ENCODE results near the gene KCNQ2.

DNA sequence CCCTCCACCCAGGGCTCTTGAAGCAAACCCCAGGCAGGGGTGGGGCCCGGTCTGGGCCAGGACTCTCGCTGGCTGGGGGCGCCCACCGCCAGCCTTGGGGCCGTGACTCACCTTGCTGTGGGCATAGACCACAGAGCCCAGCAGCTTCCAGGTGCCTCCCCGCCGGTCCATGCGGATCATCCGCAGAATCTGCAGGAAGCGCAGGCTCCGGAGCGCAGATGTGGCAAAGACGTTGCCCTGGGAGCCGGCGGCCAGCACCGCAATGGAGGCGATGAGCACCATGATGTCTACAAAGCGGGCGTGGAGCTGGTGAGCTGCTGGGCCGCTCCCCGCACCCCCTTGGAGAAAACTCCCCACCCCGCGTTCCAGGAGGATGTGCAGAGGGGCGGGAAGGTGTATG, 27.9 kb downstream of the KCNQ2 start:
- TF ChIP-seq, protein P1, sequence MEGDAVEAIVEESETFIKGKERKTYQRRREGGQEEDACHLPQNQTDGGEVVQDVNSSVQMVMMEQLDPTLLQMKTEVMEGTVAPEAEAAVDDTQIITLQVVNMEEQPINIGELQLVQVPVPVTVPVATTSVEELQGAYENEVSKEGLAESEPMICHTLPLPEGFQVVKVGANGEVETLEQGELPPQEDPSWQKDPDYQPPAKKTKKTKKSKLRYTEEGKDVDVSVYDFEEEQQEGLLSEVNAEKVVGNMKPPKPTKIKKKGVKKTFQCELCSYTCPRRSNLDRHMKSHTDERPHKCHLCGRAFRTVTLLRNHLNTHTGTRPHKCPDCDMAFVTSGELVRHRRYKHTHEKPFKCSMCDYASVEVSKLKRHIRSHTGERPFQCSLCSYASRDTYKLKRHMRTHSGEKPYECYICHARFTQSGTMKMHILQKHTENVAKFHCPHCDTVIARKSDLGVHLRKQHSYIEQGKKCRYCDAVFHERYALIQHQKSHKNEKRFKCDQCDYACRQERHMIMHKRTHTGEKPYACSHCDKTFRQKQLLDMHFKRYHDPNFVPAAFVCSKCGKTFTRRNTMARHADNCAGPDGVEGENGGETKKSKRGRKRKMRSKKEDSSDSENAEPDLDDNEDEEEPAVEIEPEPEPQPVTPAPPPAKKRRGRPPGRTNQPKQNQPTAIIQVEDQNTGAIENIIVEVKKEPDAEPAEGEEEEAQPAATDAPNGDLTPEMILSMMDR (IDR thresholded peaks at IDR 0.05) = no peak
- TF ChIP-seq POLR2A (IDR thresholded peaks at IDR 0.05) = no peak
